GM12873 (cell line): ENCODE data around the gene LALBA.
A peak's percentile ranks its signal among the peaks of the same experiment; 100 is the strongest.

ENCODE experiments used
- CTCF ChIP-seq: IDR thresholded peaks from 2 replicates; pipeline ENCODE4 v1.5.1; 2012; ENCODE audit warnings: low read depth, mild to moderate bottlenecking, moderate library complexity, low read length, control low read depth; ENCODE audit not compliant: insufficient read depth; ENCODE audit errors: missing control alignments

The LALBA gene

GRCh38 chr12:48569946-48570345, at the start of gene LALBA:
TSS of gene LALBA (minus strand) at chr12:48570046. CDS start at chr12:48570020, 26 bp downstream.
- no peak for TF ChIP-seq CTCF

GRCh38 chr12:48618541-48618940, 48.7 kb upstream of the LALBA start:
- peak; percentile 98 for TF ChIP-seq CTCF

- no peak for TF ChIP-seq CTCF
Observed at GRCh38 chr12:48615681-48616080, 45.8 kb upstream of the LALBA start.

GRCh38 chr12:48613321-48613720, 43.5 kb upstream of the LALBA start:
- no peak for TF ChIP-seq CTCF

GRCh38 chr12:48602192-48602989, 32.5 kb upstream of the LALBA start:
- TF ChIP-seq CTCF = no peak

- TF ChIP-seq CTCF = no peak
Observed at GRCh38 chr12:48601013-48601756, 31.3 kb upstream of the LALBA start.

- TF ChIP-seq CTCF = no peak
Observed at GRCh38 chr12:48600552-48600951, 30.7 kb upstream of the LALBA start.
